KMS-11 (cell line): ENCODE data around the gene MYH10.

Experiments used
- H2AFZ ChIP-seq: fragments of 200-600 bp; sonication (generic); 2 replicates; pipeline ENCODE4 v1.6.1; 2016; ENCODE audit warnings: antibody characterized with exemption, mixed run types, low read depth
- H3K27ac ChIP-seq: fragments of 200-600 bp; sonication (generic); 2 replicates; pipeline ENCODE4 v1.6.1; 2016; ENCODE audit warnings: mild to moderate bottlenecking, mixed run types
- H3K27me3 ChIP-seq: fragments of 200-600 bp; sonication (generic); 2 replicates; pipeline ENCODE4 v1.6.1; 2017; ENCODE audit warnings: mild to moderate bottlenecking, low read depth, mixed run types, moderate library complexity; ENCODE audit not compliant: insufficient read depth
- H3K36me3 ChIP-seq: fragments of 200-600 bp; sonication (generic); 2 replicates; pipeline ENCODE4 v1.6.1; 2017; ENCODE audit warnings: mild to moderate bottlenecking, mixed run types; ENCODE audit not compliant: insufficient read depth
- H3K4me1 ChIP-seq: fragments of 200-600 bp; sonication (generic); 2 replicates; pipeline ENCODE4 v1.6.1; 2016; ENCODE audit warnings: mild to moderate bottlenecking, low read depth, mixed run types; ENCODE audit not compliant: poor library complexity, severe bottlenecking
- H3K4me2 ChIP-seq: fragments of 200-600 bp; sonication (generic); 2 replicates; pipeline ENCODE4 v1.7.0; 2016; ENCODE audit warnings: mild to moderate bottlenecking, mixed run types
- H3K4me3 ChIP-seq: fragments of 200-600 bp; sonication (generic); IDR thresholded peaks from 2 replicates; pipeline ENCODE4 v1.6.1; 2017; ENCODE audit warnings: low read depth, low read length, mixed read lengths; ENCODE audit not compliant: insufficient read depth
- H3K79me2 ChIP-seq: fragments of 200-600 bp; sonication (generic); 2 replicates; pipeline ENCODE4 v1.6.1; 2016; ENCODE audit warnings: low read depth, mixed run types; ENCODE audit not compliant: insufficient read depth
- H3K9ac ChIP-seq: fragments of 200-600 bp; sonication (generic); 2 replicates; pipeline ENCODE4 v1.6.1; 2016; ENCODE audit warnings: mild to moderate bottlenecking, mixed run types
- H4K20me1 ChIP-seq: fragments of 200-600 bp; sonication (generic); 2 replicates; pipeline ENCODE4 v1.6.1; 2016; ENCODE audit warnings: mild to moderate bottlenecking, mixed run types; ENCODE audit not compliant: insufficient read depth
- TF ChIP-seq, protein P1 (sequence below): fragments of 200-600 bp; sonication (generic); conservative IDR thresholded peaks from 2 replicates; pipeline ENCODE4 v1.6.1; 2017; ENCODE audit warnings: low read depth, mild to moderate bottlenecking, antibody characterized with exemption, low read length, moderate library complexity, mixed read lengths

MYH10 gene

DNA sequence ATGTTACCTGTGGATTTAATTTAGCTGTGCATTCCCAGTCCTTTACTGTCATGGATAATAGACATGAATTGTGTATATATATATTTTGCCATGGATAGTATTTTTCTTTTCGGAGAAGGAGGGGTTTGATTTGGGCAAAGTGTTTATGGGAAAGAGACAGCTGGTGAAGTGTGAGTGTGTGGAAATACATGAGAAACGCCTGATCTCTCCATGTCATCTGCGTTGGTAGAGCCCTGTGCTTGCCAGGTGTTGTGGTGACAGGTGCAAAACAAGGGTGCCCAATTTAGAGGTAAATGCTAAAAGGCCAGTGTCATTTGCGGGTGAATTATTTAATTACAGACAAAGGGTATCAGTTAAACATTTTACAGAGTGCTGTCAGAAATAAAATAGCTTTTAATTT is 171.4 kb downstream of the MYH10 start:
- H3K27me3 ChIP-seq: no peaks in the 10 kb centered on the region
- H3K4me1 ChIP-seq: no peaks in the 10 kb centered on the region
- H3K9ac ChIP-seq: no peak overlapping the region
- H3K79me2 ChIP-seq: no peaks in the 10 kb centered on the region
- no peaks in the 10 kb centered on the region for H4K20me1 ChIP-seq
- no peak overlapping the region for H3K4me2 ChIP-seq
- no peak overlapping the region for H3K4me3 ChIP-seq
- no peak overlapping the region for H3K27ac ChIP-seq
- H3K36me3 ChIP-seq: no peaks in the 10 kb centered on the region
- no peak overlapping the region for H2AFZ ChIP-seq
- TF ChIP-seq, protein P1, sequence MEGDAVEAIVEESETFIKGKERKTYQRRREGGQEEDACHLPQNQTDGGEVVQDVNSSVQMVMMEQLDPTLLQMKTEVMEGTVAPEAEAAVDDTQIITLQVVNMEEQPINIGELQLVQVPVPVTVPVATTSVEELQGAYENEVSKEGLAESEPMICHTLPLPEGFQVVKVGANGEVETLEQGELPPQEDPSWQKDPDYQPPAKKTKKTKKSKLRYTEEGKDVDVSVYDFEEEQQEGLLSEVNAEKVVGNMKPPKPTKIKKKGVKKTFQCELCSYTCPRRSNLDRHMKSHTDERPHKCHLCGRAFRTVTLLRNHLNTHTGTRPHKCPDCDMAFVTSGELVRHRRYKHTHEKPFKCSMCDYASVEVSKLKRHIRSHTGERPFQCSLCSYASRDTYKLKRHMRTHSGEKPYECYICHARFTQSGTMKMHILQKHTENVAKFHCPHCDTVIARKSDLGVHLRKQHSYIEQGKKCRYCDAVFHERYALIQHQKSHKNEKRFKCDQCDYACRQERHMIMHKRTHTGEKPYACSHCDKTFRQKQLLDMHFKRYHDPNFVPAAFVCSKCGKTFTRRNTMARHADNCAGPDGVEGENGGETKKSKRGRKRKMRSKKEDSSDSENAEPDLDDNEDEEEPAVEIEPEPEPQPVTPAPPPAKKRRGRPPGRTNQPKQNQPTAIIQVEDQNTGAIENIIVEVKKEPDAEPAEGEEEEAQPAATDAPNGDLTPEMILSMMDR: no peak

DNA sequence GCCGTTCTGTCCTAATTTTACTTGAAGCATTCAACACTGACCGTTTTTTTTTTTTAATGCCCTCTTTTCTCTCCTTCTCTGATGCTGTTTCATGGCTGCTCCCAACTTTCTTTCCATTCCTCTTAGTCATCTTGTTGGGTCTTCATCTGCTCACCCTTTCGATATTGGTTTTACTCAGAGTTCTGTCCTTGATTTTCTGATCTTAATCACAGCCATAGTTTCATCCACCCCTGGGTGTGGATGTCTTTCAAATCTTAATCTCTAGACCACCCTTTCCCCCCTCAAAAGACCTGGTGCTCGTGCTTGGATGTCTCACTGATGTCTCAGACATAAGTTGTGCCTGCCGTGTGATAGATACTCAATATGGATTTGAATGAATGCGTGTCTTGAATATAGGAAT is 172.4 kb downstream of the MYH10 start:
- Histone ChIP-seq H3K4me1 (no peaks in the 10 kb centered on the region), H3K79me2 (no peaks in the 10 kb centered on the region), H2AFZ (no peak overlapping the region), H3K4me3 (no peak overlapping the region), H3K27ac (no peak overlapping the region), H3K27me3 (no peaks in the 10 kb centered on the region), H3K9ac (no peak overlapping the region), H3K36me3 (no peaks in the 10 kb centered on the region), H4K20me1 (no peaks in the 10 kb centered on the region), H3K4me2 (no peak overlapping the region)
- TF ChIP-seq, protein P1: no peak

DNA sequence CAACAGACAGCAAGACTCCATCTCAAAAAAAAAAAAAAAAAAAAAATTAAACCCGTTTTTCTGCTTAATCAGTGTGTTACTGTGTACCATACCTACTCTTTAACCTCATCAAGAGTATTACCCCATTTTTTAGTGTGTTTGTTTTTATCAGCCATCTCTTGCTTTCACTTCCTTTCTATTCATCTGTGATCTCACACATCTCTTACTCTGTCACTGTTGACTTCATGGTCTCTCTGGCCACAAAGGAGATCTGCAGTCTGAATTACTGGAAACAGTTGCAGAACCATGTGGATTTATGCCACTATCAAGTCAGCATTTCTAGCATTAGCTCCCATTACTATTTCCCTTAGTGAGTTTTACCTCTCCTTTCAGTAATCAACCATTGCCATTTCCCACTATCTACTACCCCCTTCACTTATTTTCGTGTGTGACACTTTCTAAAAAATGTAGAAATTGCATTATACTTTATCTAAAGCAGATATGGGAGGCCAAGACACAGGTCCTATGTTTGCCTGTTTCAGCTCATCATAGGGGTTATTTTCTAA is 174.8 kb downstream of the MYH10 start:
- H4K20me1 ChIP-seq: no peaks in the 10 kb centered on the region
- H3K27ac ChIP-seq: no peak overlapping the region
- no peak overlapping the region for H3K4me3 ChIP-seq
- no peak overlapping the region for H2AFZ ChIP-seq
- no peaks in the 10 kb centered on the region for H3K4me1 ChIP-seq
- H3K79me2 ChIP-seq: no peaks in the 10 kb centered on the region
- TF ChIP-seq, protein P1: no peak
- H3K27me3 ChIP-seq: no peaks in the 10 kb centered on the region
- H3K4me2 ChIP-seq: no peak overlapping the region
- no peaks in the 10 kb centered on the region for H3K36me3 ChIP-seq
- no peak overlapping the region for H3K9ac ChIP-seq

DNA sequence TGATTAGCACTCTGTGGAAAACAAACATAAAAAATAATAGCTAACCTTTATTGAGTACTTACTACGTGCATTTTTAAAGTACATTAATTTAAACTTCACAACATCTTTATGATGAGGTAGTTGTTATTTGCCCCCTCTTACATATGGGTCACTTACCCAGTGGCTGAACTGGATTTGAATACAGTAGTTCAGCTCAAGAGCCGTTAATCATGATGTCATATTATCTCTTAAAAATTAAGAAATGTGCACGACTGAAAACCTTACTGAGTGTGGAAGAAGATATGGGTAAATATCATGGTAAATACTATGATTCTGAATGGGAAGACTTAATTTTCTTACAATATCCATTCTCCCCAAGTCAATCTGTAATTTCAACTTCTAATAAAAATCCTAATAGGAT is 177.2 kb downstream of the MYH10 start:
- no peaks in the 10 kb centered on the region for H3K27me3 ChIP-seq
- no peaks in the 10 kb centered on the region for H3K36me3 ChIP-seq
- H3K4me3 ChIP-seq: no peak overlapping the region
- no peak overlapping the region for H2AFZ ChIP-seq
- no peaks in the 10 kb centered on the region for H4K20me1 ChIP-seq
- H3K9ac ChIP-seq: no peak overlapping the region
- H3K4me1 ChIP-seq: no peaks in the 10 kb centered on the region
- H3K4me2 ChIP-seq: no peak overlapping the region
- H3K27ac ChIP-seq: no peak overlapping the region
- no peaks in the 10 kb centered on the region for H3K79me2 ChIP-seq
- TF ChIP-seq, protein P1: no peak
